HepG2 (cell line): ENCODE data around the gene JAZF1. TPM values are rescaled to one million over a fixed set of nuclear protein-coding genes. Genes with fewer than 3 reads are reported as not detected.

ENCODE experiments used
- ATAC-seq: fragments of 200-7000 bp; cut with Tn5 transposase; 3 replicates; pipeline ENCODE4 v1.9.1; 2020; ENCODE audit warnings: mild to moderate bottlenecking, moderate library complexity
- BruUV-seq: library from RNA; stranded (reverse); fragments of 400-500 nt; replicated peaks from 2 replicates; lab custom pipeline; 2021; lab: Mats Ljungman, UMichigan
- CTCF ChIA-PET: fragments of 300-600 bp; formaldehyde crosslinking; extraction: SDS; loops from one replicate; lab custom pipeline; 2021; ENCODE audit warnings: low total read pairs, inconsistent platforms, low intra/inter-chr PET ratio; lab: Yijun Ruan, JAX
- POLR2A ChIA-PET: fragments of 350-600 bp; sonication (Branson Sonifier 250); formaldehyde crosslinking; loops from one replicate; lab custom pipeline; 2020; ENCODE audit warnings: antibody characterized with exemption, inconsistent platforms; lab: Yijun Ruan, JAX
- DNase-seq: peaks from one replicate; pipeline ENCODE4 v3.0.0-alpha.2; 2015; ENCODE audit warnings: low spot score
- FAIRE-seq: peaks from 3 replicates; lab custom pipeline; 2011; peaks lifted over from hg19 to GRCh38; lab: Jason Lieb, UNC
- H2AFZ ChIP-seq: one replicate; pipeline ENCODE4 v1.6.1; 2011; ENCODE audit warnings: low read length, inconsistent platforms
- H3K27ac ChIP-seq: fragments of 300-600 bp; 3 replicates; pipeline ENCODE4 v1.8.0; 2011; ENCODE audit warnings: mixed run types, mild to moderate bottlenecking, mixed read lengths, low read length, inconsistent platforms; ENCODE audit not compliant: insufficient read depth; ENCODE audit errors: extremely low read length
- H3K27me3 ChIP-seq, 2 experiments: fragments of 200-600 bp in 1 of 2; 2 replicates in 1 of 2; 3 replicates in 1 of 2; pipeline versions ENCODE4 v1.6.0 to v1.8.0; 2011; ENCODE audit warnings: low read length in 2 of 2, mild to moderate bottlenecking in 2 of 2, moderate library complexity in 2 of 2, inconsistent platforms in 1 of 2; ENCODE audit not compliant: insufficient read depth in 2 of 2, control insufficient read depth in 1 of 2
- H3K36me3 ChIP-seq, 2 experiments: fragments of 200-600 bp in 1 of 2; replicated peaks in 1 of 2; 2 replicates in 1 of 2; 3 replicates in 1 of 2; pipeline versions ENCODE4 v1.5.1 to v1.8.0; 2011; ENCODE audit warnings: low read length in 2 of 2, inconsistent platforms in 1 of 2; ENCODE audit not compliant: insufficient read depth in 2 of 2, control insufficient read depth in 1 of 2
- H3K4me1 ChIP-seq: 2 replicates; pipeline ENCODE4 v1.5.1; 2012; ENCODE audit warnings: low read length, inconsistent platforms; ENCODE audit not compliant: insufficient read depth
- H3K4me2 ChIP-seq: 2 replicates; pipeline ENCODE4 v1.6.0; 2011; ENCODE audit warnings: low read depth, low read length, inconsistent platforms
- H3K4me3 ChIP-seq, 3 experiments: fragments of 200-600 bp in 1 of 3; sonication (generic), shearing (Covaris generic) in 1 of 3; replicated peaks in 1 of 3; 2 replicates each; pipeline ENCODE4 v1.5.1; 2011 to 2016; ENCODE audit warnings: low read length in 3 of 3, inconsistent platforms in 2 of 3, low read depth in 2 of 3, mild to moderate bottlenecking in 2 of 3, control low read depth in 1 of 3, mixed read lengths in 1 of 3; ENCODE audit not compliant: insufficient read depth in 1 of 3
- H3K79me2 ChIP-seq: one replicate; pipeline ENCODE4 v1.6.1; 2011; ENCODE audit warnings: low read length, inconsistent platforms; ENCODE audit not compliant: insufficient read depth
- H3K9ac ChIP-seq: 2 replicates; pipeline ENCODE4 v1.6.0; 2011; ENCODE audit warnings: mild to moderate bottlenecking, low read depth, low read length, inconsistent platforms; ENCODE audit not compliant: insufficient read depth
- H3K9me3 ChIP-seq: 2 replicates; pipeline ENCODE4 v1.5.1; 2012; ENCODE audit warnings: mild to moderate bottlenecking, low read length
- H4K20me1 ChIP-seq: 2 replicates; pipeline ENCODE4 v1.6.0; 2011; ENCODE audit warnings: inconsistent platforms, mild to moderate bottlenecking, low read length, moderate library complexity; ENCODE audit not compliant: insufficient read depth
- CHD2 ChIP-seq: IDR thresholded peaks from 2 replicates; pipeline ENCODE4 v1.6.1; 2011; ENCODE audit warnings: low read depth, low read length, improper control_type of control experiment
- DMAP1 ChIP-seq: IDR thresholded peaks from 2 replicates; pipeline ENCODE4 v1.6.1; 2016
- FOSL2 ChIP-seq: sonication (generic); formaldehyde crosslinking; IDR thresholded peaks from 2 replicates; pipeline ENCODE4 v1.4.0; 2020; ENCODE audit warnings: missing genetic modification reagents
- GLI4 ChIP-seq: sonication (generic); formaldehyde crosslinking; IDR thresholded peaks from 2 replicates; pipeline ENCODE4 v1.5.1; 2020; ENCODE audit warnings: missing genetic modification reagents, mild to moderate bottlenecking, moderate library complexity, borderline replicate concordance
- IRX3 ChIP-seq: sonication (generic); formaldehyde crosslinking; IDR thresholded peaks from 2 replicates; pipeline ENCODE4 v1.8.1; 2023; ENCODE audit warnings: mild to moderate bottlenecking, low read depth, missing genetic modification reagents, borderline replicate concordance
- PAF1 ChIP-seq: IDR thresholded peaks from 2 replicates; pipeline ENCODE4 v1.6.1; 2016; ENCODE audit warnings: missing genetic modification reagents, missing compliant biosample characterization
- PAX8 ChIP-seq: sonication (generic); formaldehyde crosslinking; IDR thresholded peaks from 2 replicates; pipeline ENCODE4 v1.8.0; 2022; ENCODE audit warnings: mild to moderate bottlenecking, missing genetic modification reagents, borderline replicate concordance
- SETDB1 ChIP-seq: sonication (generic); formaldehyde crosslinking; IDR thresholded peaks from 2 replicates; pipeline ENCODE4 v1.5.1; 2020; ENCODE audit warnings: missing genetic modification reagents, mild to moderate bottlenecking, borderline replicate concordance
- SMC3 ChIP-seq: IDR thresholded peaks from 2 replicates; pipeline ENCODE4 v1.6.1; 2011; ENCODE audit warnings: low read length, improper control_type of control experiment
- TAF1 ChIP-seq: sonication (generic); formaldehyde crosslinking; IDR thresholded peaks from 2 replicates; pipeline ENCODE4 v1.4.0; 2020; ENCODE audit warnings: missing genetic modification reagents
- TBX3 ChIP-seq: fragments of 450-650 bp; IDR thresholded peaks from 2 replicates; pipeline ENCODE4 v1.6.1; 2017; ENCODE audit warnings: antibody characterized with exemption, mild to moderate bottlenecking, inconsistent platforms, borderline replicate concordance
- WIZ ChIP-seq: sonication (generic); formaldehyde crosslinking; IDR thresholded peaks from 2 replicates; pipeline ENCODE4 v1.5.1; 2020; ENCODE audit warnings: mild to moderate bottlenecking, missing genetic modification reagents
- ZBTB3 ChIP-seq: sonication (generic); formaldehyde crosslinking; IDR thresholded peaks from 2 replicates; pipeline ENCODE4 v1.4.0; 2020; ENCODE audit warnings: low read depth, mild to moderate bottlenecking, moderate library complexity, missing genetic modification reagents, borderline replicate concordance
- ZBTB8A ChIP-seq: sonication (generic); formaldehyde crosslinking; IDR thresholded peaks from 2 replicates; pipeline ENCODE4 v1.4.0; 2020; ENCODE audit warnings: mild to moderate bottlenecking, low read depth, missing genetic modification reagents, borderline replicate concordance
- ZNF460 ChIP-seq: sonication (generic); formaldehyde crosslinking; IDR thresholded peaks from 2 replicates; pipeline ENCODE4 v1.5.1; 2020; ENCODE audit warnings: missing genetic modification reagents, mild to moderate bottlenecking, borderline replicate concordance
- ZNF547 ChIP-seq: sonication (generic); formaldehyde crosslinking; IDR thresholded peaks from 2 replicates; pipeline ENCODE4 v1.5.1; 2020; ENCODE audit warnings: mild to moderate bottlenecking, missing genetic modification reagents
- ZNF556 ChIP-seq: sonication (generic); formaldehyde crosslinking; IDR thresholded peaks from 2 replicates; pipeline ENCODE4 v1.4.0; 2020; ENCODE audit warnings: mild to moderate bottlenecking, missing genetic modification reagents, borderline replicate concordance
- ZNF564 ChIP-seq: sonication (generic); formaldehyde crosslinking; IDR thresholded peaks from 2 replicates; pipeline ENCODE4 v1.8.1; 2023; ENCODE audit warnings: mild to moderate bottlenecking, missing genetic modification reagents
- ZNF672 ChIP-seq: sonication (generic); formaldehyde crosslinking; IDR thresholded peaks from 2 replicates; pipeline ENCODE4 v1.8.1; 2022; ENCODE audit warnings: missing genetic modification reagents
- ZNF83 ChIP-seq: sonication (generic); formaldehyde crosslinking; IDR thresholded peaks from 2 replicates; pipeline ENCODE4 v1.4.0; 2020; ENCODE audit warnings: missing genetic modification reagents, mild to moderate bottlenecking, borderline replicate concordance
- WGBS: methylation state at CpG from one replicate; pipeline ENCODE4 v1.1.6; 2017; ENCODE audit warnings: low lambda C conversion rate; 5-methylcytosine and 5-hydroxymethylcytosine counted together
- in situ Hi-C: cut with HindIII; loops from 2 replicates; pipeline ENCODE4 v1.10.0; 2017; ENCODE audit warnings: low pct_unique_long_range_greater_than_20kb; ENCODE audit not compliant: extremely low pct_ligation_motif_present
- intact Hi-C: fragments of 100-400 bp; cut with micrococcal nuclease; formaldehyde crosslinking; loops from one replicate; pipeline ENCODE4 v1.10.0; 2022; ENCODE audit not compliant: unreplicated experiment
- polyA plus RNA-seq, 8 experiments: library from polyadenylated mRNA; depleted of rRNA in 3 of 8; stranded (reverse) in 7 of 8; unstranded in 1 of 8; fragments of >200 nt; fragmentation: Illumina TruSeq in 4 of 8; extraction: Trizol in 4 of 8; gene quantifications; 2 replicates each; pipeline versions ENCODE4 v1.2.1 to v1.2.3, GENCODE V29; 2011 to 2016; ENCODE audit warnings: low read depth in 4 of 8, missing spikeins in 1 of 8, mixed read lengths in 1 of 8; ENCODE audit not compliant: insufficient read depth in 1 of 8
- total RNA-seq, 5 experiments: library from RNA; depleted of rRNA; stranded (reverse); fragments of >200 nt; fragmentation: Illumina TruSeq; extraction: Trizol; gene quantifications; 2 replicates each; pipeline ENCODE4 v1.2.3, GENCODE V29; 2016; ENCODE audit warnings: low read depth in 1 of 5

Gene JAZF1
- total and polyA plus RNA-seq, 2 of the 13 experiments (the other 11 are each of a cell fraction or from before 2014, with no cell fraction given), result not detected

- Histone ChIP-seq H3K79me2 (no peaks in the 10 kb centered on the region), H3K4me3 (no peak overlapping the region), H3K9ac (no peak overlapping the region), H4K20me1 (no peaks in the 10 kb centered on the region), H3K9me3 (no peaks in the 10 kb centered on the region), H3K36me3 (no peaks in the 10 kb centered on the region), H2AFZ (no peak overlapping the region), H3K27ac (no peak overlapping the region)
- 0% methylated on average over 3 of the region's 3 CpGs for WGBS
- POLR2A ChIA-PET, result no interaction called here
- CTCF ChIA-PET, result no interaction called here
- no peak for ATAC-seq
- in situ Hi-C loops (no loop called here), intact Hi-C loops (no loop called here)
- BruUV-seq, result no TSS peak
- no peak for TF ChIP-seq ZNF556 (CRISPR knock-in tag)
- TF ChIP-seq PAF1 (CRISPR knock-in tag), result no peak
- TF ChIP-seq GLI4 (CRISPR knock-in tag), result no peak
- TF ChIP-seq FOSL2 (CRISPR knock-in tag), result no peak
- TF ChIP-seq ZNF83 (CRISPR knock-in tag), result no peak
- TF ChIP-seq, all 625 proteins: peak for 0
- Histone ChIP-seq H3K4me2 (no peak overlapping the region), H3K4me1 (no peaks in the 10 kb centered on the region), H3K27me3 (no peaks in the 10 kb centered on the region; a peak in 1 of 5 replicates)
- DNase-seq, result no peak
- no peak for FAIRE-seq
Observed at GRCh38 chr7:28205506-28205905, 24.9 kb upstream of the JAZF1 start.

GRCh38 chr7:28203508-28204240, 23.1 kb upstream of the JAZF1 start:
- intact Hi-C loops (no loop called here), in situ Hi-C loops (no loop called here)
- Histone ChIP-seq H3K4me1 (no peaks in the 10 kb centered on the region), H3K36me3 (no peaks in the 10 kb centered on the region), H4K20me1 (no peaks in the 10 kb centered on the region), H3K9ac (no peak overlapping the region), H3K9me3 (no peaks in the 10 kb centered on the region), H3K4me2 (no peak overlapping the region), H3K27ac (no peak overlapping the region), H3K79me2 (no peaks in the 10 kb centered on the region), H3K27me3 (no peaks in the 10 kb centered on the region; a peak in 2 of 5 replicates), H2AFZ (no peak overlapping the region), H3K4me3 (no peak overlapping the region)
- ChIA-PET CTCF (no interaction called here), POLR2A (no interaction called here)
- FAIRE-seq, result no peak
- DNase-seq, result no peak
- 14% methylated on average over 5 of the region's 5 CpGs for WGBS
- BruUV-seq, result no TSS peak
- no peak for ATAC-seq
- TF ChIP-seq ZNF564, result no peak
- TF ChIP-seq ZNF460 (CRISPR knock-in tag), result no peak
- TF ChIP-seq SMC3, result no peak
- TF ChIP-seq TBX3, result no peak
- TF ChIP-seq WIZ (CRISPR knock-in tag), result no peak
- TF ChIP-seq CHD2, result no peak
- TF ChIP-seq IRX3 (CRISPR knock-in tag), result no peak
- TF ChIP-seq ZNF547 (CRISPR knock-in tag), result no peak
- no peak for TF ChIP-seq SETDB1 (CRISPR knock-in tag)
- no peak for TF ChIP-seq DMAP1
- TF ChIP-seq ZBTB8A (CRISPR knock-in tag), result no peak
- no peak for TF ChIP-seq ZBTB3
- TF ChIP-seq PAX8 (CRISPR knock-in tag), result no peak
- no peak for TF ChIP-seq TAF1 (CRISPR knock-in tag)
- no peak for TF ChIP-seq ZNF672 (CRISPR knock-in tag)
